HL-60 (cell line): ENCODE data around the gene TSPAN17.

ENCODE experiments used
- CTCF ChIP-seq: IDR thresholded peaks from one replicate; pipeline ENCODE4 v1.5.1; 2011; ENCODE audit warnings: low read length, control low read depth, inconsistent platforms; ENCODE audit not compliant: insufficient read depth
- POLR2AphosphoS5 ChIP-seq: IDR thresholded peaks from 2 replicates; pipeline ENCODE4 v1.6.1; 2012; ENCODE audit warnings: low read depth
- REST ChIP-seq: IDR thresholded peaks from 2 replicates; pipeline ENCODE4 v1.6.1; 2012; ENCODE audit warnings: low read depth; ENCODE audit not compliant: insufficient replicate concordance
- SPI1 ChIP-seq: IDR thresholded peaks from 2 replicates; pipeline ENCODE4 v1.6.1; 2012; ENCODE audit warnings: low read depth, mild to moderate bottlenecking, borderline replicate concordance

- TF ChIP-seq REST (no peak), POLR2AphosphoS5 (no peak), CTCF (no peak), SPI1 (no peak)
Measured at GRCh38 chr5:176702671-176703641, 55.7 kb downstream of the TSPAN17 start.
